Measurements from ENCODE around the gene EFNA2. TPM values are rescaled to one million over a fixed set of nuclear protein-coding genes. Genes with fewer than 3 reads are reported as not detected.
"Not testable (repeated sequence)": the region's sequence is repeated elsewhere in the genome, so short reads cannot be mapped to it uniquely, and the experiment has no call there.

The EFNA2 gene
- total RNA-seq, 1 experiment from 2014 or later, result not detected

- DNase-seq (ENCODE audit: low read depth), result no peak
Measured at GRCh38 chr19:1318678-1319471, 33.2 kb downstream of the EFNA2 start.

- not testable (repeated sequence) for DNase-seq (ENCODE audit: low read depth)
Measured at GRCh38 chr19:1320282-1320650, 34.6 kb downstream of the EFNA2 start.

- DNase-seq (ENCODE audit: low read depth), result no peak
Measured at GRCh38 chr19:1321539-1321938, 35.9 kb downstream of the EFNA2 start.

- DNase-seq (ENCODE audit: low read depth), result no peak
Measured at GRCh38 chr19:1322198-1322981, 36.7 kb downstream of the EFNA2 start.

- no peak for DNase-seq (ENCODE audit: low read depth)
Measured at GRCh38 chr19:1324249-1324805, 38.7 kb downstream of the EFNA2 start.

GRCh38 chr19:1324806-1325567 is 39.3 kb downstream of the EFNA2 start:
- DNase-seq (ENCODE audit: low read depth), result peak; percentile 78

- no peak for DNase-seq (ENCODE audit: low read depth)
Measured at GRCh38 chr19:1325568-1326294, 40.1 kb downstream of the EFNA2 start.

GRCh38 chr19:1327125-1327524 is 41.5 kb downstream of the EFNA2 start:
- DNase-seq (ENCODE audit: low read depth), result no peak

- not testable (repeated sequence) for DNase-seq (ENCODE audit: low read depth)
Measured at GRCh38 chr19:1332208-1332607, 46.5 kb downstream of the EFNA2 start.

GRCh38 chr19:1336079-1336684 is 50.5 kb downstream of the EFNA2 start:
- DNase-seq (ENCODE audit: low read depth), result no peak

- no peak for DNase-seq (ENCODE audit: low read depth)
Measured at GRCh38 chr19:1340681-1341469, 55.2 kb downstream of the EFNA2 start.

- DNase-seq (ENCODE audit: low read depth), result no peak
Measured at GRCh38 chr19:1343041-1343440, 57.4 kb downstream of the EFNA2 start.

- no peak for DNase-seq (ENCODE audit: low read depth)
Measured at GRCh38 chr19:1349211-1349610, 63.5 kb downstream of the EFNA2 start.

- DNase-seq (ENCODE audit: low read depth), result no peak
Measured at GRCh38 chr19:1350867-1351266, 65.2 kb downstream of the EFNA2 start.

Other genes starting within 250 kb of the EFNA2 start
- gene ABCA7, start 245.8 kb upstream of the EFNA2 start, total RNA-seq (2014; rRNA removed; shearing (Covaris generic)), result 9.3 and 13.5 TPM in 2 replicates
- gene ARHGAP45, start 218.7 kb upstream of the EFNA2 start, total RNA-seq (2014; rRNA removed; shearing (Covaris generic)), result 12.7 and 40.8 TPM in 2 replicates
- 145 and 164 TPM in 2 replicates for gene POLR2E, start 190.5 kb upstream of the EFNA2 start, total RNA-seq (2014; rRNA removed; shearing (Covaris generic))
- gene GPX4, start 181.9 kb upstream of the EFNA2 start, total RNA-seq (2014; rRNA removed; shearing (Covaris generic)), result 684 and 697 TPM in 2 replicates
- 9.3 and 17.4 TPM in 2 replicates for gene SBNO2, start 111.6 kb upstream of the EFNA2 start, total RNA-seq (2014; rRNA removed; shearing (Covaris generic))
- 31.5 and 71.6 TPM in 2 replicates for gene STK11, start 80.1 kb upstream of the EFNA2 start, total RNA-seq (2014; rRNA removed; shearing (Covaris generic))
- gene CBARP, start 47.9 kb upstream of the EFNA2 start, total RNA-seq (2014; rRNA removed; shearing (Covaris generic)), result 0.44 and 4.4 TPM in 2 replicates
- gene ATP5F1D, start 44.1 kb upstream of the EFNA2 start, total RNA-seq (2014; rRNA removed; shearing (Covaris generic)), result 45.0 and 69.8 TPM in 2 replicates
- 4.5 and 11.0 TPM in 2 replicates for gene MIDN, start 37.3 kb upstream of the EFNA2 start, total RNA-seq (2014; rRNA removed; shearing (Covaris generic))
- 115 and 145 TPM in 2 replicates for gene CIRBP, start 16.5 kb upstream of the EFNA2 start, total RNA-seq (2014; rRNA removed; shearing (Covaris generic))
- 108 and 128 TPM in 2 replicates for gene FAM174C, start 10.3 kb upstream of the EFNA2 start, total RNA-seq (2014; rRNA removed; shearing (Covaris generic))
- gene NDUFS7, start 98.0 kb downstream of the EFNA2 start, total RNA-seq (2014; rRNA removed; shearing (Covaris generic)), result 119 and 150 TPM in 2 replicates
- 33.2 and 37.7 TPM in 2 replicates for gene GAMT, start 115.7 kb downstream of the EFNA2 start, total RNA-seq (2014; rRNA removed; shearing (Covaris generic))
- gene DAZAP1, start 121.7 kb downstream of the EFNA2 start, total RNA-seq (2014; rRNA removed; shearing (Covaris generic)), result 87.7 and 97.6 TPM in 2 replicates
- 1,527 and 2,021 TPM in 2 replicates for gene RPS15, start 152.5 kb downstream of the EFNA2 start, total RNA-seq (2014; rRNA removed; shearing (Covaris generic))
- 0.49 TPM in 1 of 2 replicates, not detected in the other for gene APC2, start 164.2 kb downstream of the EFNA2 start, total RNA-seq (2014; rRNA removed; shearing (Covaris generic))
- gene C19orf25, start 193.3 kb downstream of the EFNA2 start, total RNA-seq (2014; rRNA removed; shearing (Covaris generic)), result 35.6 and 47.7 TPM in 2 replicates
- 0.96 TPM in 1 of 2 replicates, not detected in the other for gene PCSK4, start 204.5 kb downstream of the EFNA2 start, total RNA-seq (2014; rRNA removed; shearing (Covaris generic))
- gene REEP6, start 205.3 kb downstream of the EFNA2 start, total RNA-seq (2014; rRNA removed; shearing (Covaris generic)), result 5.2 and 6.3 TPM in 2 replicates
- gene ADAMTSL5, start 227.1 kb downstream of the EFNA2 start, total RNA-seq (2014; rRNA removed; shearing (Covaris generic)), result 0.84 and 3.7 TPM in 2 replicates
- gene PLK5, start 238.2 kb downstream of the EFNA2 start, total RNA-seq (2014; rRNA removed; shearing (Covaris generic)), result not detected in 2 replicates